Mucosa of rectum (tissue), 2 donors: ENCODE measurements around the gene TPSAB1.

Source experiments
- H3K27ac ChIP-seq, 2 donors: one replicate each; pipeline ENCODE4 v1.7.0; 2013; ENCODE audit warnings: inconsistent platforms in 2 of 2, low read depth in 2 of 2, low read length in 2 of 2
- H3K27me3 ChIP-seq, 2 donors: one replicate each; pipeline ENCODE4 v1.7.0; 2013; ENCODE audit warnings: low read length in 2 of 2; ENCODE audit not compliant: control insufficient read depth in 2 of 2, insufficient read depth in 2 of 2
- H3K36me3 ChIP-seq, 2 donors: one replicate each; pipeline ENCODE4 v1.7.0; 2013; ENCODE audit warnings: low read length in 2 of 2; ENCODE audit not compliant: control insufficient read depth in 2 of 2, insufficient read depth in 2 of 2
- H3K4me1 ChIP-seq, 2 donors: one replicate each; pipeline ENCODE4 v1.7.0; 2013; ENCODE audit warnings: low read length in 2 of 2, mild to moderate bottlenecking in 1 of 2; ENCODE audit not compliant: control insufficient read depth in 2 of 2, insufficient read depth in 2 of 2
- H3K4me3 ChIP-seq, 2 donors: one replicate each; pipeline ENCODE4 v1.7.0; 2013; ENCODE audit warnings: low read length in 2 of 2
- H3K9ac ChIP-seq, 2 donors: one replicate each; pipeline ENCODE4 v1.7.0; 2013; ENCODE audit warnings: low read length in 2 of 2, low read depth in 1 of 2, mild to moderate bottlenecking in 1 of 2
- H3K9me3 ChIP-seq, 2 donors: one replicate each; pipeline ENCODE4 v1.7.0; 2013; ENCODE audit warnings: low read length in 2 of 2; ENCODE audit not compliant: control insufficient read depth in 2 of 2
- donor health status: healthy.
- donor health status: Normal muscosa, but diverticular disease.

TPSAB1 gene

GRCh38 chr16:1216681-1217400, 23.7 kb upstream of the TPSAB1 start:
- H3K27me3 ChIP-seq, result no peaks in the 10 kb centered on the region
- H3K36me3 ChIP-seq, result no peaks in the 10 kb centered on the region
- H3K4me1 ChIP-seq, result no peaks in the 10 kb centered on the region
- H3K4me3 ChIP-seq, result no peak overlapping the region
- no peak overlapping the region for H3K9ac ChIP-seq
- H3K27ac ChIP-seq, result no peak overlapping the region
- H3K9me3 ChIP-seq, result no peaks in the 10 kb centered on the region

DNA sequence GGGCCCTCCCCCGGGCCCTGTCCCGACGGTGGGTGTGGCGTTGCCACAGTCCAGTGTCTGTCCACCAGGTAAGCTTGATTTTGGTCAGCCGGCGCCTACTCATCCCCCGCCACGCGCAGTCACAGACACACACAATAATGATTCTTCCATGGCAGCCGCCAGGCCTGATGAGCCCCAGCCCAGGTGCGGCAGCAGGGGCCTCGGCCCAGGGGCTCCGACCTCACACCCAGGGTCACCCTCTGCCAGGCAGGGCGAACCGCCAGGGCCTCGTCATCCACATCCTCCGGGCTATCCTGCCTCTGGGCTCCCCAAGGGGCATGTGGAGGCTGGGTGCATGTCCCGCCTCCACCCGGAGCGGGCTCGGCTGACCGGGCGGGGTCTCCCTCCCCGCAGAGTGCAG, 23.0 kb upstream of the TPSAB1 start:
- H3K4me3 ChIP-seq, result no peak overlapping the region

DNA sequence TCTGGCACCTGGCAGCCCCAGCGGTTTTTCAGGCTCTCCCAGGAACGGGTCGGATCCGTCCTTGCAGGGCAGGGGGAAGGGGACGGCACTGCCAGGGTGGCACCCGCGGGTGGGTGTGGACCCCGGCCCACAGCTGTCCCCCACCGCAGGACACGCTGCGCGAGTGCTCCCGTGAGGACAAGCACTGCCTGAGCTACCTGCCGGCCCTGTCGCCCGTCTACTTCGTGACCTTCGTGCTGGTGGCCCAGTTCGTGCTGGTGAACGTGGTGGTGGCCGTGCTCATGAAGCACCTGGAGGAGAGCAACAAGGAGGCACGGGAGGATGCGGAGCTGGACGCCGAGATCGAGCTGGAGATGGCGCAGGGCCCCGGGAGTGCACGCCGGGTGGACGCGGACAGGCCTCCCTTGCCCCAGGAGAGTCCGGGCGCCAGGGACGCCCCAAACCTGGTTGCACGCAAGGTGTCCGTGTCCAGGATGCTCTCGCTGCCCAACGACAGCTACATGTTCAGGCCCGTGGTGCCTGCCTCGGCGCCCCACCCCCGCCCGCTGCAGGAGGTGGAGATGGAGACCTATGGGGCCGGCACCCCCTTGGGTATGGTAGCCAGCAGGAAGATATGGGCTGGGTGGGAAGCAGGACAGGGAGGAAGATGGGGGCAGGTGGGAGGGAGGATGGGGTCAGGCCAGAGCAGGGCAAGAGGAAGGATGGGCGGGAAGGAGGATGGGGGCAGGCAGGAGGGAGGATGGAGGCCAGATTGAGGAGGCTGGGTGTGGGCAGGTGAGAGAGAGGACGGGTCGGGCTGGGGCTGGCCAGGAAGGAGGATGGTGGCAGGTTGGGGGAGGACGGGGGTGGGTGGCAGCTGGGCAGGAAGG, 22.2 kb upstream of the TPSAB1 start:
- Histone ChIP-seq H3K36me3 (peaks cover 0 to 4% of the 10 kb centered on the region in 2 donors), H3K27me3 (no peaks in the 10 kb centered on the region), H3K4me3 (no peak overlapping the region), H3K27ac (no peak overlapping the region), H3K9me3 (no peaks in the 10 kb centered on the region), H3K9ac (no peak overlapping the region), H3K4me1 (no peaks in the 10 kb centered on the region)

More for the DNA sequence above, 23.0 kb upstream of the TPSAB1 start:
- Histone ChIP-seq H3K36me3 (no peaks in the 10 kb centered on the region), H3K27me3 (no peaks in the 10 kb centered on the region), H3K9ac (no peak overlapping the region), H3K27ac (no peak overlapping the region), H3K4me1 (no peaks in the 10 kb centered on the region), H3K9me3 (no peaks in the 10 kb centered on the region)

- no peak overlapping the region for H3K4me3 ChIP-seq
- no peaks in the 10 kb centered on the region for H3K27me3 ChIP-seq
- no peaks in the 10 kb centered on the region for H3K9me3 ChIP-seq
- no peak overlapping the region for H3K9ac ChIP-seq
- H3K27ac ChIP-seq, result no peak overlapping the region
- peaks cover 0 to 4% of the 10 kb centered on the region in 2 donors for H3K36me3 ChIP-seq
- no peaks in the 10 kb centered on the region for H3K4me1 ChIP-seq
These were observed 21.4 kb upstream of the TPSAB1 start for GRCh38 chr16:1218930-1219611.

DNA sequence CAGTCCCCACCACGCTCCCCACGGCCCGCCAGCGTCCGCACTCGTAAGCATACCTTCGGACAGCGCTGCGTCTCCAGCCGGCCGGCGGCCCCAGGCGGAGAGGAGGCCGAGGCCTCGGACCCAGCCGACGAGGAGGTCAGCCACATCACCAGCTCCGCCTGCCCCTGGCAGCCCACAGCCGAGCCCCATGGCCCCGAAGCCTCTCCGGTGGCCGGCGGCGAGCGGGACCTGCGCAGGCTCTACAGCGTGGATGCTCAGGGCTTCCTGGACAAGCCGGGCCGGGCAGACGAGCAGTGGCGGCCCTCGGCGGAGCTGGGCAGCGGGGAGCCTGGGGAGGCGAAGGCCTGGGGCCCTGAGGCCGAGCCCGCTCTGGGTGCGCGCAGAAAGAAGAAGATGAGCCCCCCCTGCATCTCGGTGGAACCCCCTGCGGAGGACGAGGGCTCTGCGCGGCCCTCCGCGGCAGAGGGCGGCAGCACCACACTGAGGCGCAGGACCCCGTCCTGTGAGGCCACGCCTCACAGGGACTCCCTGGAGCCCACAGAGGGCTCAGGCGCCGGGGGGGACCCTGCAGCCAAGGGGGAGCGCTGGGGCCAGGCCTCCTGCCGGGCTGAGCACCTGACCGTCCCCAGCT, 20.3 kb upstream of the TPSAB1 start:
- Histone ChIP-seq H3K36me3 (peaks cover 0 to 4% of the 10 kb centered on the region in 2 donors), H3K4me3 (no peak overlapping the region), H3K27ac (no peak overlapping the region), H3K9ac (no peak overlapping the region), H3K9me3 (no peaks in the 10 kb centered on the region), H3K4me1 (no peaks in the 10 kb centered on the region), H3K27me3 (no peaks in the 10 kb centered on the region)

DNA sequence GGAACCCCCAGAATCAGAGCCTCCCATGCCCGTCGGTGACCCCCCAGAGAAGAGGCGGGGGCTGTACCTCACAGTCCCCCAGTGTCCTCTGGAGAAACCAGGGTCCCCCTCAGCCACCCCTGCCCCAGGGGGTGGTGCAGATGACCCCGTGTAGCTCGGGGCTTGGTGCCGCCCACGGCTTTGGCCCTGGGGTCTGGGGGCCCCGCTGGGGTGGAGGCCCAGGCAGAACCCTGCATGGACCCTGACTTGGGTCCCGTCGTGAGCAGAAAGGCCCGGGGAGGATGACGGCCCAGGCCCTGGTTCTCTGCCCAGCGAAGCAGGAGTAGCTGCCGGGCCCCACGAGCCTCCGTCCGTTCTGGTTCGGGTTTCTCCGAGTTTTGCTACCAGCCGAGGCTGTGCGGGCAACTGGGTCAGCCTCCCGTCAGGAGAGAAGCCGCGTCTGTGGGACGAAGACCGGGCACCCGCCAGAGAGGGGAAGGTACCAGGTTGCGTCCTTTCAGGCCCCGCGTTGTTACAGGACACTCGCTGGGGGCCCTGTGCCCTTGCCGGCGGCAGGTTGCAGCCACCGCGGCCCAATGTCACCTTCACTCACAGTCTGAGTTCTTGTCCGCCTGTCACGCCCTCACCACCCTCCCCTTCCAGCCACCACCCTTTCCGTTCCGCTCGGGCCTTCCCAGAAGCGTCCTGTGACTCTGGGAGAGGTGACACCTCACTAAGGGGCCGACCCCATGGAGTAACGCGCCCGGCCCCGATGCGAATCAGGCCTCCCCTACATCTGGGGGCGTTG, 19.5 kb upstream of the TPSAB1 start:
- no peaks in the 10 kb centered on the region for H3K9me3 ChIP-seq
- H3K4me1 ChIP-seq, result no peaks in the 10 kb centered on the region
- no peak overlapping the region for H3K4me3 ChIP-seq
- H3K9ac ChIP-seq, result peak overlapping the region in 1 of 2 donors; percentile 7
- no peaks in the 10 kb centered on the region for H3K27me3 ChIP-seq
- peaks cover 0 to 4% of the 10 kb centered on the region in 2 donors for H3K36me3 ChIP-seq
- no peak overlapping the region for H3K27ac ChIP-seq

- no peaks in the 10 kb centered on the region for H3K4me1 ChIP-seq
- H3K9ac ChIP-seq, result no peak overlapping the region
- peaks cover 0 to 4% of the 10 kb centered on the region in 2 donors for H3K36me3 ChIP-seq
- no peaks in the 10 kb centered on the region for H3K27me3 ChIP-seq
- H3K4me3 ChIP-seq, result no peak overlapping the region
- H3K9me3 ChIP-seq, result no peaks in the 10 kb centered on the region
- H3K27ac ChIP-seq, result no peak overlapping the region
These were observed 18.6 kb upstream of the TPSAB1 start for GRCh38 chr16:1221628-1222552.

DNA sequence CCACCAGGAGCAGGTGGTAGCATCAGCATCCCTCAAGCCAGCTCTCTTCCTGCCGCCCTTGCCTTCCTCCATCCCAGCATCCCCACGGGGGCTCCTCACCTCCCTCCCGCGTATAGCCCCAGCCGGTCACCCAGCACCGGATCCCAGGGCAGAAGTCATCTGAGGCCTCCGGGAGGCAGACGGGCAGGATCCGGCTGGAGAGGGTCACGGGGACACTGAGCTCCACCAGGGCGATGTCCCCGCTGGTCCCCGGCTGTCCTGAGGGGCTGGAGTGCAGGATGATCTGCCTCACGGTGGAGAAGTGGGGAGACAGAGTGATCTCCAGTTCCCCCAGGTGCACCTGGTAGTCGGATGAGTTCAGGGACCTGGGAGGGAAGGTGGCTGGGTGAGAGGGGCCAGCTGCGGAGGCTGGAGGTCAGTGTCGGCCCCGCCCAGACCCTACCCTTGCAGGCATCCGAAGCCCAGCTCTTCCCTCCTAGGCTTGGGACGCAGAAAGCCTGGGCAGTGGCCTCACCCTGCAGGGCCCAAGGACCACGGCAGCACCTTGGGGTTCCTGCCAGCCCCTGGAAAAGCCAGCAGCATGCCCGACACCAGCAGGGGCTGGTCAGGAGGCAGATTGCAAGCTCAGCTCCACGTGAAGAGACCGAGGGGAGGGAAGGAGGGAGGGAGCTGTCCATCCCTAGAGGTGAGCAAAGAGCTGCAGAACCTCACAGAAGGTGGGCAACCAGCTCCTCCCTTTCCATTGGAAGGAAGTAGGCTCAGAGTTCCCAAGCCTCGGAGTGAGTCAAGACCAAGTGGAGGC, 17.8 kb upstream of the TPSAB1 start:
- no peak overlapping the region for H3K4me3 ChIP-seq
- H3K27me3 ChIP-seq, result no peaks in the 10 kb centered on the region

More for the DNA sequence above, 17.8 kb upstream of the TPSAB1 start:
- Histone ChIP-seq H3K4me1 (no peaks in the 10 kb centered on the region), H3K36me3 (peaks cover 0 to 4% of the 10 kb centered on the region in 2 donors), H3K9me3 (no peaks in the 10 kb centered on the region), H3K9ac (no peak overlapping the region), H3K27ac (no peak overlapping the region)
